HG02798 (cell line): ENCODE data around the gene SLC8A3.
A peak's percentile ranks its signal among the peaks of the same experiment; 100 is the strongest.

Experiments
- ATAC-seq: cut with Tn5 transposase; IDR thresholded peaks from one replicate; pipeline ENCODE4 v1.9.1; 2021; ENCODE audit warnings: mild to moderate bottlenecking; ENCODE audit not compliant: unreplicated experiment, poor library complexity

The SLC8A3 gene

DNA sequence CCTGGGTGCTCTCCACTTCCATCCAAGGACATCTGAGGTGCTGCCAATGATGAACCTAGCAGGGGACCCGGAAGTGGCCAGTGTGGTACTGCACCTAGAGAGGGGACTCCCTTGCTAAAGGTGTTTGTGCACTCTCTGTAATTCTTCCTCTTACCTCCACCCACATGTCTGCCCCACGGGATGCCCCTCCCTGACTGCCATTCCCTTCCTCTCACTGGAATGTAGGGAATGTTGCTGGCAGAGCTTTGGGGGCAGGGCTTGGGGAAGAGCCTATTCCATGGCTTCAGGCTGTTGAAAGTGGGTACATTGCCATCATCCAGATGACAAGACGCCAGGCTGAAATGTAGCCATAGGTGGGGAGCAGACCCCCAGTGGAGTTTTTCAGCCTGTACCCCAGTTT lies 156.3 kb downstream of the SLC8A3 start:
- ATAC-seq, result no peak

DNA sequence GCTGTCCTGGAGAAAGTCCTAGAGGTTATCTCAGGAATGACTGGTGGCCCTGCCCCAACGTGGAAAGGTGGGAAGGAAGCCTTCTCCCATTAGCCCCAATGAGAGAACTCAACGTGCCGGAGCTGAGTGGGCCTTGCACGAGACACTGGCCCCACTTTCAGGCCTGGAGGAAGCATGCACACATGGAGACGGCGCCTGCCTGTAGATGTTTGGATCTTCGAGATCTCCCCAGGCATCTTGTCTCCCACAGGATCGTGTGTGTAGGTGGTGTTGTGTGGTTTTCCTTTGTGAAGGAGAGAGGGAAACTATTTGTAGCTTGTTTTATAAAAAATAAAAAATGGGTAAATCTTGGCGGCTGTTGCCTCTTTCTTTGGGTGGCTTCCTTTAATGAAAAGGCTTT lies 156.7 kb downstream of the SLC8A3 start:
- ATAC-seq, result no peak

DNA sequence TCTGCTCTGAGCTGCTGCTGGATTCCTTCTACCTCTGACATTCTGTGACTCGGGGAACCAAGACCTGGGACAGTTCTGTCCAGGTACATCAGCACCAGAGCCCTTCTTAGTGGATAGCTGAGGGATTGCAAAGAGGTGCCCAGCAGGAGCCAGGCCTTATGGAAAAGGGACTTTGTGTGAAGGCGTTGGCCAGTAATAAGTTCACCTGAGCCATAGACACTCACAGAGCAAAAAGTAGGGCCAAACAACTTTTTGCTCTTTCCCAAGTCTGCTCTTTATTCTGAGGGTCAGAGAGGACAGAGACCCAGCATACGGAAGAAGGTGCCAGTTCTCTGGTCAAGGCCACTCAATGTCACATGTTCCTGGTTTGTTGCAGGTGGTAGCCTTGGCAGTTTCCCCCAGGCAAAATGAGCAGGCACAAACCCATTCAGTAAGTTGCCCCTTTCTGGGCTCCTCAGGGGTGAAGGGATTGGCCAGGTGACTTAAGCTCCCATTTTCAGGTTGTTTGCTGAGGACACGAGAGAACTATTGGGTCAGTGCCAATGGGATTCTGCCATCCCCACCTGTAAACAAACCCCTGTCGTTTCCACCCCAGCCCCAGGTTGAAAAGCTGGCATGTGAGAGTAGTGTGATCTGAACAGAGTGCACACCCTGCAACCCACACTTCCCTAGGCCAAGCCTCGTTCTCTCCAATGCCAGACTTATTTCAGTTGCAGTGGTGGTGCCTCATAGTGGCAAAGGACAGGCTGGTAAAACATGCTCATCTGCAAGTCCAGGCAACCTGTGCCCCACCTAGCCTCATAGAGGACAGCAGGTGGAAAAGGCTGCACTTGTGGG lies 159.2 kb downstream of the SLC8A3 start:
- no peak for ATAC-seq

DNA sequence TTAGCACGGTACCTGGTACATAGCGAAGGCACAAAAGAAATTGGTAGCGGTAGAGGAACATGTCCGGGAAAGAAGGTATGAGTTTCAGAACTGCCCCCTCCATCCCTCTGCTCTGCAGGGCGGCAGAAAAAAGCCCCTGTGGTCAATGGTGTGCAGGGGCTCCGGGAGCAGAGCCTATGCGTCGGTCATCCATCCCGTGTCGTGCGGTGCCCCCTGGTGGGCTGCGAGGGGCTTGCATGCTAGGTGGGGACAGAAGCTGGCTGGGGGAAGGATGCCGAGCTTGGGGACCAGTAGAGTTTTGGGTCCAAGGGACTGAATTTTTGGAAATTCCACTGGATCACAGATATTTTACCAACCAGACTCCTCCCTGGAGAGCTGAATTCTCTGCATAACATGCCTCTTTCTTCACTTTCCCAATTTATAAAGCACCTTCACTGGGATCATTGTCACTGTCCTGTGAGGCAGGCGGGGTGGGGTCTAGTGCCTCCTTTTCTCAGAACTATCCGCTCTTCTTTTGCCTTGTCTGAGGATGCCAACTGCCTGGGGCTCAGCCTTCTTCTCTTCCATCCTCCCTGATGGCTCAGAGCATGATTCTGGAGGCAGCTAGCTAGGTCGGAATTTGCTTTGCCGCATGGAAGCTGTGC lies 160.8 kb downstream of the SLC8A3 start:
- ATAC-seq, result peak; percentile 61

DNA sequence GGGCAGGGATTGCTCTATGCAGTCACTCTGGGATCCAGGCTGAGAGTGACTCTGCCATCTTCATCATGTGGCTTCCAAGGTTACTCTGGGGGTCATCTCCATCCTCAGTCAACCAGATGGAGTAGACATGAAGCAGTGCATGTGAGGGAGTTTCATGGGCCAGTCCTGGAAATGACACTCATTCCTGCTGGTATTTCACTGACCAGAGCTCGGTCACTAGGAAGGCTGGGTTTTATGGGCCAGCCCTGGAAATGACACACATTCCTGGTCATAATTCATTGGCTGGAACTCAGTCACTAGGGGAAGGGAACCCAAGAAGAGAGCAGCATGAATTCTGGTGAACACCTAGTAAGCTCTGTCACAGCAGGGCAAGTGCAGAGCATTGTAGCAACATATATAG lies 164.9 kb downstream of the SLC8A3 start:
- no peak for ATAC-seq

DNA sequence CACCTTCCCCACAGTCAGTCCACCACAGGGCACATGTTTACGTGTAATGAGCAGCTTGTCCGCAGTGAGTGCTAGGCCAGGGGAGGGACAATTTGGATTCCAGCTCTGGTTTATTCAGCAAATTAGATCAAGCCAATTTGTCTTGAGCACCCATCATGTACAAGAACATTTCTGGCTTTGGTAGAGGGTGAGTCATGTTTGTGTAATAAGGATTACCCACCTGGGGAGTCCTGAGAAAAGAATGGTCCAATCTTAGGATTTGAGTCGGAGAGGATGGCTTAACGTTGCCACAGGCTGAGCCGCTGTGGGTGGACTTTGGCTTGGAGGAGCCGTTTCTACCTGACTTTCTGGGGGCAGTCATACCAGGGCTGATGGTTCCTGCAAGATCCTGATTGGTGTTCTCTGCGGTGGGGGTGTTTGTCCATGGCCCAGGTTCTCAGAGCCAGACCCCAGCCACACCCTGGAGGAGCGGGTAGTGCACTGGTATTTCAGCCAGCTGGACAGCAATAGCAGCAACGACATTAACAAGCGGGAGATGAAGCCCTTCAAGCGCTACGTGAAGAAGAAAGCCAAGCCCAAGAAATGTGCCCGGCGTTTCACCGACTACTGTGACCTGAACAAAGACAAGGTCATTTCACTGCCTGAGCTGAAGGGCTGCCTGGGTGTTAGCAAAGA lies 165.8 kb downstream of the SLC8A3 start:
- ATAC-seq, result no peak

DNA sequence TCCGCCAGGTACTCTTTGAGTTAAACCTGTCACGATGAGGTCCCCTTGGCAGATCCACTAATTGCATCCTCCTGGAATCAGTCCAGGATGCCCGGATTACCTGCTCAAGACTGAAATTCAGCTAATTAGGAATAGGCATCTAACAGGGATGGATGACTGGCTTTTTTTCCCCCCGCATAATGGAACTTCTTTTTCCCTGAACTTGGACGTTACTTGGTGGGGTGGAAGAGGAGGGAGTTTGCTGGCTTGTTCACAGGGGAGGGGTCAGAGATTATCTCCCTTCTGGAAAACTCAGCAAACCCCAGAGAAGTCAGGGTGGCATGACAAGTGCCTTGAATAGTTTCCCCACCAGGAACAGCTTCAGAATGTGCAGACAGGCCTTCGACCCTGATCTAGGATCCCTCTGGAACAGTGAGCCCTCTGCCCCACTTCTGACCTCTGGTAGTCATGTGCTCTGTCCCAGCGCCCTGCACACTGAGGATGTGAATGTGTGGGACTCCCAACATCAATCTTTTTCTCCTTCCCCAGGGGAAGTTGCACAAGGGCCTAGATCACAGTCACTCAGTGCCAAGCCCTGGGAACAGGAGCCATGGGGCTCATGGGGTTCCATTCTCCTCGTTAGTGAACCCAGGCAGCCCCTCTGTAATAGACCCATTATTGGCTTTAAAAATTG lies 167.1 kb downstream of the SLC8A3 start:
- no peak for ATAC-seq

DNA sequence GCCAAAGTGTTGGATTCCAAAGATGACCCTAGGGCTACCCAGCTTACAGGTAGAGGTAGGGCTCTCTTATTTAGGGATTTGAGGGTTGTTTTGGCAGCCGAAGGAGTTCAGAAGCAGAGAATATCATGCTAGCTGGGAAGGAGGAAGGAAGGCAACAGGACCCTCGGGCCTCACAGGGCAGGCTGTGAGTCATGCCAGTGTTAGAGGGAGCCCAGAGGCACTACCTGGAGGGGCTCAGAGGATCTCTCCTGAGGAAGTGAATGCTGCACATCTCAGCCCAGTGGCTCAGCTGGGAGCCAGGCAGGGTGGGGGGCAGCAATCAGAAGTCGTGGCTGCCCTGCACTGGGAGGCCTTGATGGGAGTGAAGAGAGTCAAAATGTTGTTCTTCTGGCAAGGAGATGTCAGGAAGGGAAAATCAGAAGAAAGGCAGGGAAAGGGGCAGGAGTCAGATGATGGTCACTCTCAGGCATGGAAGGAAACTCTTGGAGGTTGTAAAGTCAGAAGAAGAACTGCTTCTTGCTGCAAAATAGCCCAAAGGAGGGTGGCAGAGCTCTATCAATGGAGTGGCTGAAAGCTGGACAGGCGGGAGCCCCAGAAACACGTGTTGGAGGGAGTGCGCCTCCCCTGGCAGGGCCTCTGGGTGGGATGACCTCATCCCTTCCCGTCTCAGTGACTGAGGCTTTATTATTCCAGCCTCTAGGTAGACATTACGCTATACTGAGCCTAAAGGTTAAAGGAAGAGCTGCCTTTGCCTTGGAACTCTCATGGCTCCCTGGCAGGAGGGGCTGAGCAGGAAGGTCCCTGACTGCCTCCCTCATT lies 168.2 kb downstream of the SLC8A3 start:
- no peak for ATAC-seq

DNA sequence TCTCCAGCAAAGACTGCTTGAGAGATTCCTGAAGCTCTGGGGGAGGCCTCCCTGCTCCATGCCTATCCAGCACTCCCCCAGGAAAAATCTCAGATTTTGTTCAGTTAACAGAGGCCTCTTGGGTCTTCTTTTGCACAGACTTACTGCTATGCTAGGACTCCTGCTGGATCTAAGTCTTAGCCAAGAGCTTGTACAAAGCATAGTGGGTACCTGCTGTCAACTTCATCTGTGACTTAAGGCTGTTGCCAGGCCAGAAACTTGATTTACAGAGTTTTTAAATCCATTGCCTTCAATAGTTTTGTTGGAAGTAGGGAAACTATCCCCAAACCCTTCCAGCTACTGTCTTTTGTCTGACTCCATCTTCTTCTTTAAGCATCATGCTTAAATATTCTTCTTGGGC lies 169.1 kb downstream of the SLC8A3 start:
- ATAC-seq, result no peak

DNA sequence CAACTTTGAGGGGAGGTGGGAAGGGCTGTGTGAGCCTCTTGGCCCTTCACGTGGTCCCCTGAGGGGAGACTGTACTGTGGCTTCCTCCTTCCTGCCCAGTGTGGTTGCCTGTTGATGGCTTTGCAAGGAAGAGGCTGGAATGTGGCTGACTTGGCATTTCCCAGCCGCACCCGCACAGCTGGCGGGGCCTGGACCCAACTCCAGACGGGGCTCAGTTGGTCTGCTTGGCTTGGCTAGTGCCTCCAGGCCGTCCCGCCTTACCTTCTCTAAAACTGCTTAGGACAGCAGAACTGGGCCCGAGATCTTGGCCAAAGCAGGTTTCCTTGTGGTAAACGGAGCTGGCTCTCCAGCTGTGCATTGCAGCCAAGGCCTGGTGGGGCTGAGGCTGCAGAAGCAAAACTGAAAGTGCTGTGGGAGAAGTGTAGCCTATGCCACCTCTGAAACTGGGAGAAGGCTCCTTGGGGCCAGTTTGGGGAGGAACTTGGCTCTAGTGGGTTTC lies 170.0 kb downstream of the SLC8A3 start:
- peak; percentile 53 for ATAC-seq

DNA sequence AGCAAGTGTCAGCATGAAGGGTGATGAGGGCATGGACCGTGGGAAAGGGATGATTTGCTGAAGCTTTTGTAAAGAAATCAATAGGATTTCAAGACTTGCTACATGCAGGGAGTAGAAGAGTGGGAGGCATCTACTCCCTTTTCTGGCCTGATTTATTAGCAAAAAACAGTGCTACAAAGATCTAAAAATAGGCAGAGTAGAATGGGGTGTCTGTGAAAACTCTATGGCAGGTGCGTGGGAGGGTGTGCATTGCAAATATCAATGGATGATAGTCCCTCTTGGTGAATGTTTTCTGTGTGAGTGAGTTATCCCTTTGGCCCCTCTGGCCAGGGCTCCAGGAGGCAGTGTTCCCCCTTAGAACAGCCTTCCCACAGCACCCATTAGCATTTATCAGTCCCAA lies 170.5 kb downstream of the SLC8A3 start:
- no peak for ATAC-seq

DNA sequence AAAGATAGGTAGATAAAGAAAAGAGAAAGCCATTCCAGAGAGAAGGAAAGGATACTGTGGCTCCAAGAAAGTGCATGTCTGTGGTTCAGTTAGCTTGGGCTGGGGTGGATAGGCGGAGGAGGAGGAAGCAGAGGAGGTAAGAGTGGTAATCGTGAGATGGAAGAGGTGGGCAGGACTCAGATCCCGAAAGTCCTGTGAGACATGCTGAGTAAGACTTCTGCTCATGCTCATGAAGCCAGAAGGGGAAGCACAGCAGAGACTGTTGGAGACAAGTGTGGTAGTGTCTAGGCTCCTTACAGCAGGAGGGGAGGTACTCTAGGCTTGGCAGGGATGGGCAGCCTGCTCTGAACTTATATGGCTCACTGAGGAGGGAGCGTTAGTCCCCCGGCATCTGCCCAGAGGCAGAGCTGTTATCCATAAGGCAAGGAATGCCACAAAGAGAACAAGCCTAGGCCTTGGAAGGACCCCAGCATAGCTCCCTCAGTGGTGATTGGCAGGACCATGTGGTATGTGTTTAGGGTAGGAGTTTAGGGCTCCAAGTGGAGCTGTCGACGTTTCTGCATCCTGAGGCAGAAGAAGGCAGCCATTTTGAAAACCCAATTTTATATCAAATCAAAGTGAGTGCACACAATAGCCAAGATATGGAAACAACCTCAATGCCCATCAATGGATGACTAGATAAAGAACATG lies 174.2 kb downstream of the SLC8A3 start:
- no peak for ATAC-seq

DNA sequence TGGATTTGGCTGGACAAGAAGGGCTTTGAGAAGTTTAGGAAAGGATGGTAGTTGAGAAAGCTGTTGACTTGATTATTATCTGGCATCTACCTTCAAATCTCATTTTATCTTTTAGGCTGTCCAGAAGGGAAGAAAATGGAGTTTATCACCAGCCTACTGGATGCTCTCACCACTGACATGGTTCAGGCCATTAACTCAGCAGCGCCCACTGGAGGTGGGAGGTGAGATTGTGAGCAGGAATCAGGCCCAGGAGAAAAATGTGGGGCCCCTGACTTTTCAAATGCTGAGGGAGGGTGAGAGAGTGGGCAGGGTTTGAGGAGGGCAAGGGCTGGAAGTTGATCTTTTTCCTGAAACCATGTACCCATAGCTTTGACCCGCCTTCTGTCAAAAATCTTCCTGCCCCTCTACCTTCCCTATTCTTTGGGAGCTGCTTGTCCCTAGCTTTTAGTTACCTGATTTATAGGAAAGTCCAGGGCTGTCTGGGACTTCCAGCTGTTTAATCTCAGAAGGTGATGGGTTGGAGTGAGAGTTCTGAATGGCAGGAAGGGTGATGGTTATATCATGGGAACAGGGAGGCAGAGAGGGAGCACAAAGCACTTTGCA lies 175.4 kb downstream of the SLC8A3 start:
- ATAC-seq, result no peak

DNA sequence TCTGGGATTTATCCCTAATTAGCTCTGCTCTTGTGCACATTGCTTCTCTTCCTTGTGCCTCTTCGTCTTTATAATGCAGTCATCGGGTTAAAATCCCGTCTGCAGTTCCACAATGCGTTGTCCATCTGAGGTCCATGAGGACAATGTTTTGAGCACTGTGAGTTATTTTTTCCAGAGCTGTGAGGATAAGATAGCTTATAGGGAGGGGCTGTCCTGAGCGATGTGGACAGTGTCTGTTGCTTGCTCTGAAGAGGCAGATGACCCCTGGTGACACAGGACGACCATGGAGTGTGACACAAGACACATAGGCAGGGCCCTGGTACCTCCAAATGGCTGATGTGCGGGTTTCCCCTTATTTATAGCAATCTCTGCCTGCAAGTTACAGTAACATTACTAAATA lies 177.0 kb downstream of the SLC8A3 start:
- no peak for ATAC-seq

DNA sequence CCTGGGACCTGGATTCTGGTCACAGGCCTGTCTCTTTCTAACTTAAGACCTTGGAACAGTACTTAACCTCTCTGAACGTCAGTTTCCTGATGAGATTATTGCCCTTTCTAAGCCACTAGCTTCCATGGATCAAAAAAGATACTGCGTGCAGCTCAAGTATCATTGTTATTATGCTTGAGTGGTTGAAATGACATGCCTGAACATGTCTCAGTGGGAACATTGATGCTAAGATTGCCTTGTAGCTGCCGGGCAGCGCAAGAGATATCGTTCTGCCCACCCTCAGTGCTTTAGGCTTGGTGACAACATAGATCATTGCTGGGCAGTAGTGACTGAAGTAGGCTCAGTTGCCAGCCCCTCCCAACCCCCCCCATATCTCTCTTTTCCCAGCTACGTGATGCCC lies 177.7 kb downstream of the SLC8A3 start:
- no peak for ATAC-seq

DNA sequence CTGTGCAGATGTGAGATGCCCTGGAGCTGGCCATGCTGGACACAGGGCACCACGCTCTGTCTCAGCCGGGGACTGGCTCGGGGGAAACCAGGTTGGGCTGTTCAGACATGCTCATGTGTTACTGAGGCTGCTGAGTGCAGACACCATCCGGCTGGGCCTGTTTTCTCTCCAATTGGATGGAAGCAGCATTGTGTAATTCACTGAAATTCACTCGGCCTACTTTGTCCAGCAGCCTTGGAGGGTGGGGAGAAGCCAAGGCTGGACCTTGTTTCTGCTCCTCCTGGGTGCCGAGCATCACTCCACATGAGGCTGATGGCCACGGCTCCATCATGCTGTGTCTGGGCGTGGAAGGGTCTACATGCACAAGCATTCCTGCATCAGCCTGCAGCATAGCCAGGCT lies 178.8 kb downstream of the SLC8A3 start:
- no peak for ATAC-seq

DNA sequence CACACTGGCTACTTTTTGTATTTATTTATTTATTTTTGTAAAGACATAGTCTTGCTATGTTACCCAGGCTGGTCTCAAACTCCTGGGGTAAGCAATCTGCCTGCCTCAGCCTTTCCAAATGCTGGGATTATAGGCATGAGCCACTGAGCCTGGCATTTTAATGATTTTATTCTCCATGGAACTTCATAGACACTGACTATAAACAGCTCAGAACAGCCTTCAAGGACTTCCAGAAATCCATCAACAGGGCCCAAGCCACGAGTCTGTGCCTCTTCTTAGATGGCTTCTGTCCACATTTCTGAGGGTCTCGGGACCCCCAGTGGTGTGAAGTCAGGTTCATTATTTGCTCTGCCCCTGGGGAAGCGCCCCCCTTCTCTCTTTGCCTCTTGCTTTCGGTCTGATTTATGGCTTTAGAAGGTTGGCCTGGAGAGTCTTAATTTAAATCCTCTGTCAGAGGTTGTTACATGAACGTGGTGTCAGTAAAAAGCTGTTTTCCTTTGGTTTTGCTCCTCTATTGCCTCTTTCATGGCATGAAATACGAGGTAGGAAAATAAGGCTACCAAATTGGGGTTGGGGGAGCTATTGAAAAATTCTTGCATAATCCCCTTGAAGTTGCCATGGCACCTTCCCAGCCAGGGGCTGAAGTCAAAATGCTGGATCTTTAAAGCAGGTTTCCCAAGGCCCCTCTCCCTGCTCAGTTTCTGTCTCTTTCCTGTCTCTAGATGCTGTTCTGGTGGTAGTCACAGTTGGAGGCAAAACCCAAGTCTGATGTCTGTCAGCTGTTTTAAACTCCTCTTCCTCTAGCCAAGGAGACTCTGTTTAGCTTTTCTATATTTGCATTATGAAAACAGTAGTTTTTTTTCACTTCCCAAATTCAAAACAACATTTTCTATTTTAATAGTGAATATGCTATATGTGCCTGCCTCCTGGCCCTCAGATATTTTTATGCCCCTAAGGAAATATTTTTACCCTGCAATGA lies 180.2 kb downstream of the SLC8A3 start:
- peak; percentile 43 for ATAC-seq

DNA sequence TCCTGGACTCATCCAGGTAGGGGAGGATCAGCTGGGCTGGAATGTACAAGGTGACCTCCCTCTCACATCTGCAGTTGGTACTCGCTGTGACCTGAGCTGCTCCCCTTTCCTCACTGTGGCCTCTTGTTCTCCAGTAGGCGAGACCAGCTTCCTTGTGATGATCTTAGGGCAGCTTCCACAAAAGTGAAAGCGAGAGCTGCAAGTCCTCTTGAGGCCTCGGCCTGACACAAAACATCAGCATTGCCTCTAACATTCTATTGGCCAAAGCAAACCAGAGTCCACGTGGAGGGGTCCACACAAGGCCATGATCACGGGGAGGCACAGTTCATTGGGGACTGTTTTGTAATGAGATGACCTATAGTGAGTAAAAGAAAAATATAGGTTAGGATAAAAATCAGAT lies 182.1 kb downstream of the SLC8A3 start:
- ATAC-seq, result no peak
